Body of pancreas (tissue), 4 donors: ENCODE results near the gene UQCC2. TPM values are rescaled to one million over a fixed set of nuclear protein-coding genes. Genes with fewer than 3 reads are reported as not detected.
A peak's percentile ranks its signal among the peaks of the same experiment; 100 is the strongest.

Experiments
- ATAC-seq: fragments of 150-250 bp; one replicate; pipeline ENCODE4 v1.9.1; 2016
- DNase-seq, 4 donors: peaks; one replicate each; pipeline ENCODE4 v3.0.0-alpha.2; 2019
- H3K27ac ChIP-seq, 4 donors: fragments of 200-600 bp; sonication (generic); 1 replicate in 3 of 4; 2 replicates in 1 of 4; pipeline versions ENCODE4 v1.5.1 to v1.6.1; 2016 to 2019; ENCODE audit warnings: mild to moderate bottlenecking in 1 of 4, mixed read lengths in 1 of 4, moderate library complexity in 1 of 4
- H3K27me3 ChIP-seq, 2 donors: fragments of 200-600 bp; sonication (generic); one replicate each; pipeline ENCODE4 v1.6.0; 2016; ENCODE audit warnings: mild to moderate bottlenecking in 1 of 2
- H3K36me3 ChIP-seq, 2 donors: fragments of 200-600 bp; sonication (generic); replicated peaks in 1 of 2; 2 replicates each; pipeline ENCODE4 v1.5.1; 2016; ENCODE audit warnings: low read depth in 2 of 2; ENCODE audit not compliant: insufficient read depth in 1 of 2
- H3K4me1 ChIP-seq: fragments of 200-600 bp; sonication (generic); one replicate; pipeline ENCODE4 v1.6.0; 2016
- H3K4me3 ChIP-seq, 2 donors: fragments of 200-600 bp; sonication (generic); 1 replicate in 1 of 2; 2 replicates in 1 of 2; pipeline ENCODE4 v1.5.1; 2016 to 2019
- H3K9me3 ChIP-seq, 3 donors: fragments of 200-600 bp; sonication (generic); 1 replicate in 2 of 3; 2 replicates in 1 of 3; pipeline ENCODE4 v1.5.1; 2016
- CTCF ChIP-seq, 7 experiments: fragments of 450-650 bp in 4 of 7; fragments of 200-600 bp in 3 of 7; sonication (generic) in 3 of 7; IDR thresholded peaks; one replicate each; pipeline ENCODE4 v1.5.1; 2016 to 2019; ENCODE audit warnings: antibody characterized with exemption in 7 of 7
- POLR2A ChIP-seq, 3 donors: fragments of 450-650 bp; IDR thresholded peaks; one replicate each; pipeline ENCODE4 v1.6.1; 2016; ENCODE audit warnings: antibody characterized with exemption in 3 of 3, mild to moderate bottlenecking in 2 of 3
- WGBS, 2 donors: methylation state at CpG; one replicate each; pipeline ENCODE4 v1.1.5; 2017; 5-methylcytosine and 5-hydroxymethylcytosine counted together
- intact Hi-C: fragments of 100-400 bp; cut with DNase I; formaldehyde crosslinking; loops from one replicate; pipeline ENCODE4 v1.15.1; 2023
- total RNA-seq, 2 donors: library from RNA; depleted of rRNA; stranded (reverse); fragments of >200 nt; gene quantifications; one replicate each; pipeline ENCODE4 v1.1.0, GENCODE V29; 2016

UQCC2 gene
- total RNA-seq, 2 donors from 2014 or later: 4.0 to 17.6 TPM

DNA sequence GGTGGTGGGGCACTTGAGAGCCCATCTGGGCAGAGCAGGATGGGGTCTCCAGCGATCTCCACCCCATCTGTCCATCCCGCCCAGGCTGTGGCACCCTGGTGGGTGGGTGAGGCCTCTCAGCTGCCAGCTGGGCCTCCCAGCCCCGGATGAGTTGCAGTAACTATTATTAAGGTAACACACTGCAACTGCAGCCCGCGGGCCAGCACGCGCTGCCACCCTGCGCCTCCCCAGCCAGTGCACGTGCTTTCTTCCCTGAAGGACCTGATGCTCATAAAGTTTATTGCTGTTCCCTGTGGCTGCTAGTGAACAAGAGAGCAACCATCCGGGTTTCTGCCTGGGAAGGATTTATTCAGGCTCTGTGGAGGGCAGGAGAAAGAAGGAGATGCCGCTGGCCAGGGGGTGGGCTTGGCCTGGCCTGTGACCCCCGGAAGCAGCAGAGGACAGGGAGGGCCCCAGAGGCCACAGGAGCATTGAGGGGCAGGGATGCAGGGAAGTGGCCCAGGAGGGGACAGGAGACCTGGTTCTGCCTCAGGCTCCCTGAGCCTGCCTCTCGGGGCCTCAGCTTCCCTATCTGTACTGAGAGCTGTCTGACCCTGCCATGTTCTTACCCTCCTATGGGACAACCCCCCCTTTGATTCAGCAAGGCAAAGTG lies 33.5 kb upstream of the UQCC2 start:
- no peak overlapping the region for H3K4me3 ChIP-seq
- H3K36me3 ChIP-seq: no peaks in the 10 kb centered on the region
- DNase-seq (no peak), ATAC-seq (no peak)
- H3K4me1 ChIP-seq: peaks cover 25% of the 10 kb centered on the region
- intact Hi-C loops: no loop called here
- H3K27me3 ChIP-seq: no peaks in the 10 kb centered on the region
- H3K9me3 ChIP-seq: no peaks in the 10 kb centered on the region
- H3K27ac ChIP-seq: peak overlapping the region in 2 of 4 donors; percentile 58 to 63
- 60 to 73% methylated on average over 3 to 13 of the region's 13 CpGs for WGBS, 2 donors
- TF ChIP-seq CTCF (IDR thresholded peaks at IDR 0.05) (no peak), POLR2A (IDR thresholded peaks at IDR 0.05) (no peak)

DNA sequence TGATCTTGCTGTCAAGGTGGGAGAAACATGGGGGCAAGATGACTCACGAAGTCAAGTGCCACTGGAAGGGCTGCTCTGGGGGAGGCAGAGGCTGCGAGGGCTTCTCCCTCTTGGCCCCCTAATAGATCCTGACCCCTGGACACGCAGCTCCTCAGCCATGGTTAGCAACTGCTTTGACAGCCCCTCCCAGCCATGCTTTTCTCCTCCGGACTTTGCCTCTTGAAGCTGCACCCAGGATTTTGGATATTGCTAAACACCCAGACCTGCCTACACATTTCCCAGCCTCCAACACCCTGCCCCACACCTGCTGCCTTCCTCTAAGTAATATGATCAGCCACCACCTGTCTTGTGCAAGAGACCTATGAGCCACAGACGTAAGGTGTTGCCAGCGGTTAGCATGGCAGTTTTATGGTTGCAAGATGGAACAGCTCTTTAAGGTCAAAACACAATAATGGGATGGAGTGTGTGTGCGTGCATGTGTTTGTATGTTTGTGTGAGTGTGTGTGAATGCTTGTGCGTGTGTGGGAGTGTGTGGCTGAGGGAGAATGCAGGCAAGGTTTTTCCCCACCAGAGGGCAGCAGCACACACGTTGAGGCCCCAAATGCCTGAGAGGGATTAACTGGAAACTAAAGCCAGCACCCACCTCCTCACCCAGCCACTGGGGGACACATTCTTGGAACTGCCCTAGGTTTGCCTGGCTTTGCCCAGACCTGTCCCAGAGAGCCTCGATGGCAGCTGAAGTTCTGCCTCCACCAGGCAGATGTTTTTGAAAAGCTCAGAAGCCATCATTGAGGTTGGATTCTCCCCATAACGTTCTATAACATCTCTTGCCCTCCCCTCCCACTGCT lies 32.7 kb upstream of the UQCC2 start:
- Histone ChIP-seq H3K4me3 (no peak overlapping the region), H3K27ac (peak overlapping the region; percentile 15 to 65 (median 60)), H3K36me3 (no peaks in the 10 kb centered on the region), H3K27me3 (no peaks in the 10 kb centered on the region), H3K4me1 (peaks cover 31% of the 10 kb centered on the region), H3K9me3 (no peaks in the 10 kb centered on the region)
- ATAC-seq (peak; percentile 81), DNase-seq (peak; percentile 74 to 89 (median 82))
- TF ChIP-seq CTCF (IDR thresholded peaks at IDR 0.05): peak; percentile 79 to 99 (median 88)
- TF ChIP-seq POLR2A (IDR thresholded peaks at IDR 0.05): no peak
- 25 to 35% methylated on average over 11 of the region's 11 CpGs for WGBS, 2 donors
- intact Hi-C loops: no loop called here

GRCh38 chr6:33742837-33743236 lies 31.3 kb upstream of the UQCC2 start:
- 87 to 89% methylated on average over 6 to 7 of the region's 7 CpGs for WGBS, 2 donors
- intact Hi-C loops: no loop called here
- Histone ChIP-seq H3K27me3 (no peaks in the 10 kb centered on the region), H3K27ac (no peak overlapping the region), H3K9me3 (no peaks in the 10 kb centered on the region), H3K4me3 (no peak overlapping the region), H3K36me3 (no peaks in the 10 kb centered on the region), H3K4me1 (peaks cover 31% of the 10 kb centered on the region)
- DNase-seq: no peak
- TF ChIP-seq CTCF (IDR thresholded peaks at IDR 0.05): no peak
- TF ChIP-seq POLR2A (IDR thresholded peaks at IDR 0.05): no peak
- no peak for ATAC-seq

GRCh38 chr6:33742092-33742491 lies 30.6 kb upstream of the UQCC2 start:
- Histone ChIP-seq H3K4me1 (peaks cover 36% of the 10 kb centered on the region), H3K27ac (no peak overlapping the region), H3K4me3 (no peak overlapping the region), H3K27me3 (no peaks in the 10 kb centered on the region), H3K9me3 (no peaks in the 10 kb centered on the region), H3K36me3 (no peaks in the 10 kb centered on the region)
- TF ChIP-seq CTCF (IDR thresholded peaks at IDR 0.05) (no peak), POLR2A (IDR thresholded peaks at IDR 0.05) (no peak)
- ATAC-seq (no peak), DNase-seq (no peak)
- intact Hi-C loops: no loop called here
- WGBS, 2 donors: 75 to 82% methylated on average over 6 to 9 of the region's 9 CpGs
